CD4-positive, alpha-beta T cell treated with Interleukin-10 for 1 hour (primary cell): ENCODE data around the gene MTX2.

Experiments used
- DNase-seq: peaks from one replicate; pipeline ENCODE4 v3.0.0-alpha.2; 2020

MTX2 gene

GRCh38 chr2:176269319-176270099 is at the start of gene MTX2:
Gene MTX2 (plus strand): TSS chr2:176269442. CDS start chr2:176269630, 188 bp downstream.
- peak; percentile 66 for DNase-seq

- no peak for DNase-seq
These were observed 41.4 kb upstream of the MTX2 start for GRCh38 chr2:176227874-176228273.

GRCh38 chr2:176234156-176234555 is 35.1 kb upstream of the MTX2 start:
- no peak for DNase-seq

GRCh38 chr2:176234940-176235339 is 34.3 kb upstream of the MTX2 start:
- no peak for DNase-seq

- no peak for DNase-seq
These were observed 31.8 kb upstream of the MTX2 start for GRCh38 chr2:176237456-176237855.

- DNase-seq = no peak
These were observed 30.2 kb upstream of the MTX2 start for GRCh38 chr2:176239031-176239430.

- no peak for DNase-seq
These were observed 28.9 kb upstream of the MTX2 start for GRCh38 chr2:176240301-176240700.

- DNase-seq = no peak
These were observed 27.0 kb upstream of the MTX2 start for GRCh38 chr2:176242276-176242675.

- DNase-seq = no peak
These were observed 22.9 kb upstream of the MTX2 start for GRCh38 chr2:176246331-176246730.

- no peak for DNase-seq
These were observed 21.4 kb upstream of the MTX2 start for GRCh38 chr2:176247859-176248258.

GRCh38 chr2:176251928-176252327 is 17.3 kb upstream of the MTX2 start:
- DNase-seq = no peak

GRCh38 chr2:176260689-176261088 is 8.6 kb upstream of the MTX2 start:
- no peak for DNase-seq

GRCh38 chr2:176261136-176261535 is 8.1 kb upstream of the MTX2 start:
- DNase-seq = no peak

- DNase-seq = no peak
These were observed 295 bp upstream of the MTX2 start for GRCh38 chr2:176268976-176269318.

GRCh38 chr2:176270100-176270750 is 983 bp downstream of the MTX2 start:
- no peak for DNase-seq

GRCh38 chr2:176272870-176273459 is 3.7 kb downstream of the MTX2 start:
- no peak for DNase-seq

GRCh38 chr2:176278927-176279326 is 9.7 kb downstream of the MTX2 start:
- DNase-seq = no peak

- no peak for DNase-seq
These were observed 10.9 kb downstream of the MTX2 start for GRCh38 chr2:176280156-176280555.

- no peak for DNase-seq
These were observed 11.8 kb downstream of the MTX2 start for GRCh38 chr2:176280867-176281658.

- DNase-seq = no peak
These were observed 14.2 kb downstream of the MTX2 start for GRCh38 chr2:176283291-176284068.

- no peak for DNase-seq
These were observed 15.3 kb downstream of the MTX2 start for GRCh38 chr2:176284461-176285049.

GRCh38 chr2:176285321-176285720 is 16.1 kb downstream of the MTX2 start:
- DNase-seq = no peak
